Left ventricle myocardium superior (tissue), 1 donor: ENCODE measurements around the gene ADAMTS1. TPM values are rescaled to one million over a fixed set of nuclear protein-coding genes. Genes with fewer than 3 reads are reported as not detected.
A peak's percentile ranks its signal among the peaks of the same experiment; 100 is the strongest.

ENCODE experiments used
- ATAC-seq: fragments of 200-7000 bp; cut with Tn5 transposase; one replicate; pipeline ENCODE4 v1.9.1; 2020; ENCODE audit warnings: mild to moderate bottlenecking, moderate library complexity
- DNase-seq: peaks from one replicate; pipeline ENCODE4 v3.0.0-alpha.2; 2020
- intact Hi-C: fragments of 100-400 bp; cut with micrococcal nuclease; formaldehyde crosslinking; loops from one replicate; pipeline ENCODE4 v1.11.0; 2022
- total RNA-seq: library from RNA; stranded (reverse); fragmentation: NEBNext Ultra II Directional; extraction: Animal tissue kit (Norgen Biotek cat#: 25700); gene quantifications from one replicate; pipeline ENCODE4 v1.2.1, GENCODE V29; 2021
- donor health status: DM: no; HTN: yes; CAD: no; lungs with severe emphysema.

ADAMTS1 gene
- total RNA-seq, 1 donor from 2014 or later: 41.8 TPM

DNA sequence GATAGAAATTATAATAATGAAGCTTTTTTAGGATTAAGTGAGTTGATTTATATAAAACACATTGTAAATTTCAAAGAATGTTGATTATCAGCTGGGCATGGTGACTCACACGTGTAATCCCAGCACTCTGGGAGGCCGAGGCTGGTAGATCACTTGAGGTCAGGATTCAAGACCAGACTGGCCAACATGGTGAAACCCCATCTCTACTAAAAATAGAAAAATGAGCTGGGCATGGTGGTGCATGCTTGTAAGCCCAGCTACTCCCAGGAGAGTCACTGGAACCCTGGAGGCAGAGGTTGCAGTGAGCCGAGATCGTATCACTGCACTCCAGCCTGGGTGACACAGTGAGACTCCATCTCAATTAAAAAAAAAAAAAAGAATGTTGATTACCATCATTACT lies 18.4 kb downstream of the ADAMTS1 start:
- ATAC-seq: no peak

DNA sequence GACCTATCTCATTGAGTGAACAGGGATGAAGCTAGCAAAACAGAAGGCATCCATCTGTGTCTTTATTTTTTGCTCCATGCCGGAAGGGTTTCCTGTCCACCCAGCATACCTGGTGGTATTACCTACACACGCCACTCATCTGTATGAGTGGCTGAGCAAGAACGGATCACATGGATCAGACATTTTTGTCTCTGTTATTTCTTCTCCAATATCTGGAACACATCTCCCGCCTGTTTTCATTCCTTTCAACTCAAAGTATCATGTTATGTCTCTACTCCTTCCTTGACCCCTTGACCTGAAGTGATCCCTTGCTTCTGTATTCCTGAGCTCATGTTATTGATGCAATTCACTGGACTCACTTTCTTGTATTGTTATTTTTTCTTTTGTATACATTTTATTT lies 24.7 kb downstream of the ADAMTS1 start:
- no peak for DNase-seq
- intact Hi-C loops: no loop called here
- ATAC-seq: no peak

More for the DNA sequence above, 18.4 kb downstream of the ADAMTS1 start:
- intact Hi-C loops: no loop called here
- no peak for DNase-seq

GRCh38 chr21:26819740-26820324 lies 25.4 kb downstream of the ADAMTS1 start:
- intact Hi-C loops: no loop called here
- no peak for DNase-seq
- no peak for ATAC-seq

DNA sequence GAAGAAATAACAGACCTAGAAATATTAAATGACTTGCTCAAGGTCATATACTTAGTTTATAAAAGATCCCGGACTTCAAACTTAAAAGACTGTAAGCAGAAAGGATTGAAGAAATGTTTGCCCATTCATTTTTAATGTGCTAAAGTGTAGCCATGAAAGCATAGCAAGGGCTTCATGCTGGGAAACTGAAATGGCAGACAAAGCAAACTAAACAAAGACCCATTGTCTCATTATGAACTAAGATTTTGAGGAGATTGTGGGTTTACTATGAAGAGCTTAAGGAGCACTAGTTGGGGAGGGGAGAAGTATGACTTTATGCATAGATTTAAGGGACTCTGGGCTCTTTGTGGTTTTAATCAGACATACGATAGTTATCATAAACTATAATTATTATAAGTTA lies 26.3 kb downstream of the ADAMTS1 start:
- no peak for DNase-seq
- intact Hi-C loops: no loop called here
- ATAC-seq: no peak

DNA sequence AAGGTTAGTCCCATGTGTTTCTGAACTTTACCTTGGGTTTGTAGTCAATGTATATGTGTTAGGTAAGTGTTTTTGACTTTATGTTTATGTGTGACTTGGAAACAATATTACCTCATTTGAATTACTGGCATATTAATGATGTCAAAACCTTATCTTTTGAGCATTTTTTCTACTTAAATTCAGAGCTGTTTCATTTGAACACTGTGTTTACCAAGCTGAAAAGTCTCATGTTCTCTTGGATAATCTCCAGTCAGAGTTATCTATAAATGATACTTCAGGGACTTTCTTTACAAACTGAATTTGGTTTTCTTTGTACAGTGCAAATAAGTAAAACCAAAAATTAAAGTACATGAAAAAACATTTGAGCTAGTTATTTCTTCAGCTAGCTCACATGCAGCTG lies 30.0 kb downstream of the ADAMTS1 start:
- ATAC-seq (peak; percentile 65), DNase-seq (no peak)
- intact Hi-C loops: no loop called here

DNA sequence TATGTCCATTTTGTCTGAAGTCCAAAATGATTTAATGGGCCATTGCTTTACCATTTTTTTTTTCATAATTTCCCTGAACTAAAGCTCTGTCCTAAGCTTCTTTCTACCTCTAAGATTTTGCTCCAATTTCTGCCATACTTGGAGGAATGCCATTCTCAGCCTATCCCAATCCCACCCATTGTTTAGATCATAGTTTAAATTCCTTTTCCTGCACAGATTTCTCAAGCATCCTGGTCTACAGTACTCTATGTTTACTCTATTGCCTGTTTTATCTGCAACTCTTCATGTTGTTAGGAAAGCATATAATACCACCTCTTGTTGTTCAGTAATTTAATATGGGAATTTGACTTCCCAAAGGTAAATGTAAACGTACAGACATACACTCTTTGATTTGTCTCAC lies 30.8 kb downstream of the ADAMTS1 start:
- ATAC-seq: no peak
- intact Hi-C loops: no loop called here
- DNase-seq: no peak

DNA sequence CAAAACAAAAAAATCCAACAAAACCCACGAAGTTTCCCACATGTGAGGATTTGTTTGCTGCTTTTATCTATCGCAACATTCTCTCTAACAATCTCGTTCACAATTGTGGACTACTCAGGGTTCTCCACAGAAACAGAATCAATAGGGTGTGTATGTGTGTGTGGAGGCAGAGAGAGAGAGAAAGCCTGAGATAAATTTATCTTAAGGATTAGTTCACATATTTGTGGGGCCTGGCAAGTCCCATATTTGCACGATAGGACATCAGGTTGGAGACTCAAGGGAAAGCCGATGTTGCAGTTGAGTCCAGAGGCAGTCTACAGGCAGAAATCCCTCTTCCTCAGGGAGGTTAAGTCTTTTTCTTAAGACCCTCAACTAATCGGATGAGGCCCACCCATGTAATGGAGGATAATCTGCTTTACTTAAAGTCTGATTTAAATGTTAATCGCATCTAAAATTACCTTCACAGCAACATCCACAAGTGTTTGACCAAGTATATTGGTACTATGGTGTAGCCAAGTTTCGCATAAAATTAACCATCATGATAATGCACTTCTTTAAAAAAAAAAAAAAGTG lies 31.7 kb downstream of the ADAMTS1 start:
- no peak for ATAC-seq
- DNase-seq: no peak
- intact Hi-C loops: no loop called here

- intact Hi-C loops: no loop called here
- ATAC-seq (no peak), DNase-seq (no peak)
Observed at GRCh38 chr21:26812173-26812572, 33.0 kb downstream of the ADAMTS1 start.

DNA sequence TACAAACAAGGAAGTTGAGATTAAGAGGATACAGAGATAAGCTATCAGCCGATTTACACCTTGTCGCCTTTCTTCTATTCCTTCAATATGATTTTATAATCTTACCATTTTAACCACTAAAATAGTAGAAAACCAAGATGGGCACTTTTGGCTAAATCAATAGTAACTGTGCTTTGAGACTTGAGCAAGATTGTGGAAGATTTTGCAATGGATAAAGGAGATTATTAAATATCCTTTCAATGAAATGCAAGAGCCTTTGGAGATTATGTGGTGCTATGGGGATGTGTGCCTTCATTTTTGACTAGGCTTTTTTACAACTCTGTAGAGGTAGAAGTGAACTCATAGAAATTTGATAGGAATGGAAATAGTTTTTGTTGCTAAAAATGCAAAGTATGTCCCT lies 33.7 kb downstream of the ADAMTS1 start:
- ATAC-seq: no peak
- DNase-seq: no peak
- intact Hi-C loops: no loop called here

GRCh38 chr21:26810676-26811415 lies 34.4 kb downstream of the ADAMTS1 start:
- no peak for DNase-seq
- ATAC-seq: no peak
- intact Hi-C loops: no loop called here

GRCh38 chr21:26810266-26810665 lies 34.9 kb downstream of the ADAMTS1 start:
- DNase-seq (no peak), ATAC-seq (no peak)
- intact Hi-C loops: no loop called here

GRCh38 chr21:26809745-26810144 lies 35.5 kb downstream of the ADAMTS1 start:
- ATAC-seq: no peak
- no peak for DNase-seq
- intact Hi-C loops: no loop called here

- intact Hi-C loops: no loop called here
- ATAC-seq: no peak
- DNase-seq: no peak
Observed at GRCh38 chr21:26806801-26807295, 38.4 kb downstream of the ADAMTS1 start.

- ATAC-seq: peak; percentile 44
- intact Hi-C loops: no loop called here
- no peak for DNase-seq
Observed at GRCh38 chr21:26804895-26805609, 40.2 kb downstream of the ADAMTS1 start.

GRCh38 chr21:26801498-26801897 lies 43.7 kb downstream of the ADAMTS1 start:
- intact Hi-C loops: no loop called here
- peak; percentile 30 for ATAC-seq
- DNase-seq: no peak

GRCh38 chr21:26800970-26801431 lies 44.2 kb downstream of the ADAMTS1 start:
- ATAC-seq (peak; percentile 64), DNase-seq (no peak)
- intact Hi-C loops: no loop called here

GRCh38 chr21:26800455-26800854 lies 44.8 kb downstream of the ADAMTS1 start:
- ATAC-seq: no peak
- intact Hi-C loops: no loop called here
- DNase-seq: no peak

DNA sequence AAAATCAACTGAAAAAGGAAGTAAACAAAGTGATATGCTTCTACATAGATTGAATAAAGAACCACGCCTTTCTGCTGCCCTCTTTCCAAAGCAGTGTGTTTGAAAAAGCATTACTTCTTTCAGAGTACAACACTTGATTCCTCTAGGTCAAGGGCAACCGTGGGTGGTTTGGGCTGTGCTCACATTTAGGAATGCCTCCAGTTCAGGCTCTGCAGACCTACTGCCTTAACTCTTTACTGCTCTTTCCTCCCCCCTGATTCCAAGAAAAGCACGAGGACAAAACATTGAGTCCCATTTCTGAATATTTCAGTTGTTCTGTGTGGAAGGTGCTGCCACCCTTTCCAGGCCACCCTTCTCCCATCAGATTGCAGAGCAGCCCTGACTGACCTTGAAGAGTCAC lies 45.2 kb downstream of the ADAMTS1 start:
- ATAC-seq (peak; percentile 17), DNase-seq (no peak)
- intact Hi-C loops: no loop called here

- DNase-seq: no peak
- intact Hi-C loops: no loop called here
- ATAC-seq: no peak
Observed at GRCh38 chr21:26798856-26799751, 46.1 kb downstream of the ADAMTS1 start.
